ENCODE measurements around the gene MATR3.
"Not testable (repeated sequence)": the region's sequence is repeated elsewhere in the genome, so short reads cannot be mapped to it uniquely, and the experiment has no call there.

Gene MATR3

GRCh38 chr5:139297439-139298133, 4.0 kb downstream of the MATR3 start:
- no peak for DNase-seq

- DNase-seq, result no peak
Measured at GRCh38 chr5:139298242-139298641, 4.7 kb downstream of the MATR3 start.

- DNase-seq, result no peak
Measured at GRCh38 chr5:139299486-139299885, 5.9 kb downstream of the MATR3 start.

- no peak for DNase-seq
Measured at GRCh38 chr5:139301808-139302499, 8.4 kb downstream of the MATR3 start.

- peak; percentile 4 for DNase-seq
Measured at GRCh38 chr5:139304391-139305324, 11.1 kb downstream of the MATR3 start.

GRCh38 chr5:139306197-139306596, 12.7 kb downstream of the MATR3 start:
- DNase-seq, result no peak

- DNase-seq, result no peak
Measured at GRCh38 chr5:139306628-139307379, 13.3 kb downstream of the MATR3 start.

GRCh38 chr5:139308797-139309196, 15.3 kb downstream of the MATR3 start:
- peak; percentile 14 for DNase-seq

- not testable (repeated sequence) for DNase-seq
Measured at GRCh38 chr5:139310715-139311186, 17.2 kb downstream of the MATR3 start.

- no peak for DNase-seq
Measured at GRCh38 chr5:139312075-139312474, 18.5 kb downstream of the MATR3 start.

GRCh38 chr5:139314276-139314675, 20.7 kb downstream of the MATR3 start:
- DNase-seq, result no peak

- peak; percentile 57 for DNase-seq
Measured at GRCh38 chr5:139315056-139315615, 21.6 kb downstream of the MATR3 start.

GRCh38 chr5:139335811-139336210, 42.3 kb downstream of the MATR3 start:
- DNase-seq, result no peak

GRCh38 chr5:139340051-139340450, 46.5 kb downstream of the MATR3 start:
- no peak for DNase-seq

GRCh38 chr5:139341187-139341688, 47.7 kb downstream of the MATR3 start:
- DNase-seq, result no peak

- peak; percentile 95 for DNase-seq
Measured at GRCh38 chr5:139341689-139342422, 48.3 kb downstream of the MATR3 start, which contains the start of gene PAIP2. Gene PAIP2, plus strand, starts transcription at chr5:139341854. Its CDS starts 21,931 bp downstream, at chr5:139363785.

GRCh38 chr5:139342423-139342723, 48.8 kb downstream of the MATR3 start:
- no peak for DNase-seq

- DNase-seq, result no peak
Measured at GRCh38 chr5:139343476-139343875, 49.9 kb downstream of the MATR3 start.

GRCh38 chr5:139344177-139344576, 50.6 kb downstream of the MATR3 start:
- DNase-seq, result no peak

- DNase-seq, result not testable (repeated sequence)
Measured at GRCh38 chr5:139345442-139345841, 51.9 kb downstream of the MATR3 start.

GRCh38 chr5:139347863-139348262, 54.3 kb downstream of the MATR3 start:
- DNase-seq, result not testable (repeated sequence)
